Right forelimb (tissue), 1 donor: ENCODE results near the gene LARP7.
A peak's percentile ranks its signal among the peaks of the same experiment; 100 is the strongest.
"Not testable (repeated sequence)": the region's sequence is repeated elsewhere in the genome, so short reads cannot be mapped to it uniquely, and the experiment has no call there.

Experiments used
- DNase-seq: peaks from one replicate; pipeline ENCODE4 v3.0.0-alpha.2; 2018

LARP7 gene

GRCh38 chr4:112650332-112650731 is 13.4 kb downstream of the LARP7 start:
- no peak for DNase-seq

- DNase-seq = no peak
Measured at GRCh38 chr4:112651641-112652040, 14.7 kb downstream of the LARP7 start.

GRCh38 chr4:112652216-112652615 is 15.3 kb downstream of the LARP7 start:
- no peak for DNase-seq

GRCh38 chr4:112655270-112655669 is 18.3 kb downstream of the LARP7 start:
- no peak for DNase-seq

- DNase-seq = not testable (repeated sequence)
Measured at GRCh38 chr4:112656115-112656514, 19.2 kb downstream of the LARP7 start.

- DNase-seq = no peak
Measured at GRCh38 chr4:112664611-112665010, 27.7 kb downstream of the LARP7 start.

- no peak for DNase-seq
Measured at GRCh38 chr4:112668131-112668530, 31.2 kb downstream of the LARP7 start.

GRCh38 chr4:112673076-112673475 is 36.1 kb downstream of the LARP7 start:
- no peak for DNase-seq

GRCh38 chr4:112673686-112674085 is 36.7 kb downstream of the LARP7 start:
- no peak for DNase-seq

GRCh38 chr4:112674376-112674775 is 37.4 kb downstream of the LARP7 start:
- DNase-seq = no peak

GRCh38 chr4:112677519-112678091 is 40.7 kb downstream of the LARP7 start:
- DNase-seq = no peak

GRCh38 chr4:112680996-112681395 is 44.1 kb downstream of the LARP7 start:
- no peak for DNase-seq

GRCh38 chr4:112693507-112693906 is 56.6 kb downstream of the LARP7 start:
- no peak for DNase-seq

GRCh38 chr4:112700679-112701078 is 63.7 kb downstream of the LARP7 start:
- DNase-seq = no peak

- no peak for DNase-seq
Measured at GRCh38 chr4:112702892-112703291, 65.9 kb downstream of the LARP7 start.

GRCh38 chr4:112704322-112704721 is 67.4 kb downstream of the LARP7 start:
- no peak for DNase-seq

- peak; percentile 62 for DNase-seq
Measured at GRCh38 chr4:112704991-112705845, 68.3 kb downstream of the LARP7 start.

- DNase-seq = peak; percentile 47
Measured at GRCh38 chr4:112705891-112706839, 69.2 kb downstream of the LARP7 start.

- no peak for DNase-seq
Measured at GRCh38 chr4:112706840-112707207, 69.9 kb downstream of the LARP7 start.
